H1 (cell line): ENCODE data around the gene LAMA3. TPM values are rescaled to one million over a fixed set of nuclear protein-coding genes. Genes with fewer than 3 reads are reported as not detected.
A peak's percentile ranks its signal among the peaks of the same experiment; 100 is the strongest.

Source experiments
- CTCF ChIA-PET: fragments of 300-600 bp; sonication (Branson Sonifier 250); formaldehyde crosslinking; loops from one replicate; lab custom pipeline; 2021; ENCODE audit not compliant: partially characterized antibody; lab: Charles Lee
- POLR2A ChIA-PET: fragments of 300-600 bp; sonication (Branson Sonifier 250); formaldehyde crosslinking; loops from one replicate; lab custom pipeline; 2021; ENCODE audit warnings: inconsistent platforms; ENCODE audit not compliant: partially characterized antibody; lab: Charles Lee
- DNase-seq, 2 experiments: peaks; one replicate each; pipeline versions ENCODE4 v3.0.0 to v3.0.0-alpha.2; 2010 to 2022; ENCODE audit warnings: low spot score in 2 of 2, low read depth in 1 of 2, mixed read lengths in 1 of 2
- FAIRE-seq: peaks from 2 replicates; lab custom pipeline; 2011; peaks lifted over from hg19 to GRCh38; lab: Jason Lieb, UNC
- H2AFZ ChIP-seq: 2 replicates; pipeline ENCODE4 v1.8.1; 2012; ENCODE audit warnings: low read length, inconsistent platforms
- H2AK5ac ChIP-seq: 2 replicates; pipeline ENCODE4 v1.6.1; 2013; ENCODE audit warnings: low read depth, low read length
- H2BK120ac ChIP-seq: replicated peaks from 2 replicates; pipeline ENCODE3; 2013; ENCODE audit warnings: low read depth, low read length, inconsistent platforms
- H2BK12ac ChIP-seq: 2 replicates; pipeline ENCODE4 v1.6.1; 2013; ENCODE audit warnings: low read depth, low read length
- H2BK15ac ChIP-seq: 2 replicates; pipeline ENCODE4 v1.6.1; 2013; ENCODE audit warnings: low read length
- H2BK20ac ChIP-seq: 2 replicates; pipeline ENCODE4 v1.6.1; 2013; ENCODE audit warnings: low read length
- H2BK5ac ChIP-seq: 2 replicates; pipeline ENCODE4 v1.6.1; 2013; ENCODE audit warnings: low read depth, low read length
- H3K14ac ChIP-seq: 2 replicates; pipeline ENCODE4 v1.6.1; 2013; ENCODE audit warnings: inconsistent platforms; ENCODE audit not compliant: insufficient read length
- H3K18ac ChIP-seq: 2 replicates; pipeline ENCODE4 v1.6.1; 2013; ENCODE audit warnings: low read length; ENCODE audit errors: extremely low read depth
- H3K23ac ChIP-seq: 2 replicates; pipeline ENCODE4 v1.6.1; 2013; ENCODE audit warnings: inconsistent platforms; ENCODE audit not compliant: insufficient read length
- H3K23me2 ChIP-seq: 2 replicates; pipeline ENCODE4 v1.6.1; 2013; ENCODE audit warnings: low read depth, low read length
- H3K27ac ChIP-seq: 2 replicates; pipeline ENCODE4 v1.6.1; 2011; ENCODE audit warnings: low read depth, low read length, inconsistent platforms
- H3K27me3 ChIP-seq, 4 experiments: replicated peaks in 1 of 4; 1 replicate in 1 of 4; 2 replicates in 3 of 4; pipeline versions ENCODE4 v1.6.1 to v1.8.1; 2011 to 2013; ENCODE audit warnings: low read length in 3 of 4, mild to moderate bottlenecking in 3 of 4, inconsistent platforms in 2 of 4, mixed read lengths in 2 of 4, moderate library complexity in 1 of 4; ENCODE audit not compliant: control insufficient read depth in 3 of 4, insufficient read depth in 3 of 4; ENCODE audit errors: extremely low read depth in 1 of 4
- H3K36me3 ChIP-seq, 4 experiments: 2 replicates each; pipeline versions ENCODE4 v1.6.1 to v1.8.1; 2011 to 2013; ENCODE audit warnings: mild to moderate bottlenecking in 4 of 4, low read length in 3 of 4, moderate library complexity in 2 of 4, control low read depth in 1 of 4, inconsistent platforms in 1 of 4; ENCODE audit not compliant: insufficient read depth in 4 of 4, control insufficient read depth in 2 of 4
- H3K4ac ChIP-seq: replicated peaks from 2 replicates; pipeline ENCODE3; 2013; ENCODE audit warnings: low read length, low read depth, mixed read lengths, inconsistent platforms; ENCODE audit not compliant: insufficient read length
- H3K4me1 ChIP-seq, 4 experiments: replicated peaks in 1 of 4; 1 replicate in 1 of 4; 2 replicates in 3 of 4; pipeline versions ENCODE4 v1.6.1 to v1.8.1; 2011 to 2013; ENCODE audit warnings: low read length in 3 of 4, inconsistent platforms in 2 of 4, mixed read lengths in 1 of 4; ENCODE audit not compliant: insufficient read depth in 4 of 4, control insufficient read depth in 3 of 4
- H3K4me2 ChIP-seq, 2 experiments: 2 replicates each; pipeline versions ENCODE4 v1.6.1 to v1.8.1; 2011 to 2013; ENCODE audit warnings: low read depth in 2 of 2, low read length in 2 of 2, control low read depth in 1 of 2, inconsistent platforms in 1 of 2, mild to moderate bottlenecking in 1 of 2; ENCODE audit not compliant: insufficient read depth in 1 of 2
- H3K4me3 ChIP-seq, 4 experiments: fragments of 200-600, 300-600 bp in 1 of 4; sonication (generic), shearing (Covaris generic), sonication (Bioruptor Twin) in 1 of 4; 2 replicates each; pipeline versions ENCODE4 v1.5.1 to v1.8.1; 2011 to 2016; ENCODE audit warnings: low read length in 4 of 4, low read depth in 3 of 4, control low read depth in 2 of 4, inconsistent platforms in 2 of 4, mild to moderate bottlenecking in 2 of 4, mixed read lengths in 1 of 4, moderate library complexity in 1 of 4; ENCODE audit not compliant: insufficient read depth in 2 of 4; ENCODE audit errors: extremely low read depth in 1 of 4
- H3K56ac ChIP-seq: replicated peaks from 2 replicates; pipeline ENCODE3; 2013; ENCODE audit warnings: low read depth, mild to moderate bottlenecking, mixed read lengths, low read length, inconsistent platforms; ENCODE audit not compliant: insufficient read length
- H3K79me1 ChIP-seq: 2 replicates; pipeline ENCODE4 v1.6.1; 2013; ENCODE audit warnings: low read depth, low read length, control low read depth
- H3K79me2 ChIP-seq, 2 experiments: 2 replicates each; pipeline versions ENCODE4 v1.6.1 to v1.8.1; 2012 to 2013; ENCODE audit warnings: low read length in 2 of 2, mild to moderate bottlenecking in 2 of 2, inconsistent platforms in 1 of 2; ENCODE audit not compliant: insufficient read depth in 2 of 2, control insufficient read depth in 1 of 2
- H3K9ac ChIP-seq, 4 experiments: replicated peaks in 1 of 4; 1 replicate in 1 of 4; 2 replicates in 3 of 4; pipeline versions ENCODE4 v1.6.1 to v1.8.1; 2011 to 2013; ENCODE audit warnings: low read depth in 3 of 4, low read length in 3 of 4, control low read depth in 2 of 4, mild to moderate bottlenecking in 2 of 4, moderate library complexity in 2 of 4, inconsistent platforms in 1 of 4; ENCODE audit errors: extremely low read depth in 1 of 4
- H3K9me3 ChIP-seq, 2 experiments: 2 replicates each; pipeline versions ENCODE4 v1.6.1 to v1.8.1; 2012 to 2013; ENCODE audit warnings: mild to moderate bottlenecking in 2 of 2, moderate library complexity in 2 of 2, control low read depth in 1 of 2, inconsistent platforms in 1 of 2, low read depth in 1 of 2, low read length in 1 of 2, mixed read lengths in 1 of 2; ENCODE audit not compliant: insufficient read depth in 2 of 2
- H4K20me1 ChIP-seq, 2 experiments: replicated peaks in 1 of 2; 2 replicates each; pipeline versions ENCODE3 to v1.8.1; 2011 to 2013; ENCODE audit warnings: inconsistent platforms in 2 of 2, low read length in 2 of 2, mild to moderate bottlenecking in 1 of 2; ENCODE audit not compliant: insufficient read depth in 2 of 2, control insufficient read depth in 1 of 2
- H4K5ac ChIP-seq: 2 replicates; pipeline ENCODE4 v1.6.1; 2013; ENCODE audit warnings: low read length, low read depth, mixed read lengths, inconsistent platforms; ENCODE audit not compliant: insufficient read length
- H4K8ac ChIP-seq: 2 replicates; pipeline ENCODE4 v1.8.0; 2013; ENCODE audit warnings: mild to moderate bottlenecking, moderate library complexity, low read length, inconsistent platforms; ENCODE audit not compliant: insufficient read depth; ENCODE audit errors: extremely low read depth
- H4K91ac ChIP-seq: replicated peaks from 2 replicates; pipeline ENCODE3; 2013; ENCODE audit warnings: low read length, mixed read lengths, inconsistent platforms; ENCODE audit not compliant: insufficient read length
- ASH2L ChIP-seq: fragments of 200-600, 300-600 bp; sonication (generic); IDR thresholded peaks from one replicate; pipeline ENCODE4 v1.7.1; 2017; ENCODE audit warnings: low read length
- BACH1 ChIP-seq: IDR thresholded peaks from 2 replicates; pipeline ENCODE4 v1.6.1; 2012; ENCODE audit warnings: low read length, improper control_type of control experiment
- CBX5 ChIP-seq: fragments of 300-800, 300-1000 bp; sonication (generic); IDR thresholded peaks from 2 replicates; pipeline ENCODE4 v1.7.1; 2016; ENCODE audit warnings: antibody characterized with exemption, low read length, low read depth
- CHD1 ChIP-seq: IDR thresholded peaks from 2 replicates; pipeline ENCODE4 v1.6.1; 2012; ENCODE audit warnings: low read depth, low read length, improper control_type of control experiment
- EGR1 ChIP-seq: IDR thresholded peaks from 2 replicates; pipeline ENCODE4 v1.6.1; 2011; ENCODE audit warnings: low read depth, low read length, borderline replicate concordance
- GABPA ChIP-seq: IDR thresholded peaks from 2 replicates; pipeline ENCODE4 v1.6.1; 2011; ENCODE audit warnings: mild to moderate bottlenecking, low read length, moderate library complexity, borderline replicate concordance; ENCODE audit not compliant: insufficient read depth
- KDM1A ChIP-seq: fragments of 200-600, 300-600 bp; sonication (generic); IDR thresholded peaks from 2 replicates; pipeline ENCODE4 v1.7.1; 2016; ENCODE audit warnings: mild to moderate bottlenecking, low read length, borderline replicate concordance
- KDM4A ChIP-seq: IDR thresholded peaks from one replicate; pipeline ENCODE4 v1.7.1; 2012; ENCODE audit warnings: low read depth, mild to moderate bottlenecking, moderate library complexity, low read length, inconsistent platforms; ENCODE audit not compliant: severe bottlenecking
- PHF8 ChIP-seq: fragments of 200-600 bp; sonication (generic); conservative IDR thresholded peaks from 2 replicates; pipeline ENCODE4 v1.7.1; 2012; ENCODE audit warnings: low read depth, mild to moderate bottlenecking, inconsistent platforms, low read length, moderate library complexity
- RFX5 ChIP-seq: IDR thresholded peaks from 2 replicates; pipeline ENCODE4 v1.6.1; 2011; ENCODE audit warnings: low read depth, low read length, improper control_type of control experiment, borderline replicate concordance
- SAP30 ChIP-seq: fragments of 300-600 bp; sonication (generic); IDR thresholded peaks from 2 replicates; pipeline ENCODE4 v1.7.1; 2012; ENCODE audit warnings: low read length, moderate library complexity, mild to moderate bottlenecking, inconsistent platforms; ENCODE audit not compliant: insufficient read depth, insufficient replicate concordance
- SP4 ChIP-seq: IDR thresholded peaks from 2 replicates; pipeline ENCODE4 v1.6.1; 2012; ENCODE audit warnings: low read length, inconsistent platforms
- SUZ12 ChIP-seq: fragments of 200-600 bp; sonication (generic); IDR thresholded peaks from 2 replicates; pipeline ENCODE4 v1.6.1; 2012; ENCODE audit warnings: mild to moderate bottlenecking, inconsistent platforms, low read length, moderate library complexity, mixed read lengths
- WGBS, 2 experiments: shearing (Covaris generic) in 1 of 2; methylation state at CpG; one replicate each; pipeline versions ENCODE4 v1.1.6 to v1.1.7; 2013 to 2015; ENCODE audit warnings: low lambda C conversion rate in 2 of 2, mixed read lengths in 2 of 2, inconsistent platforms in 1 of 2, low coverage in 1 of 2, missing lambda C conversion rate in 1 of 2; ENCODE audit not compliant: insufficient replicate concordance in 2 of 2, insufficient coverage in 1 of 2, insufficient read length in 1 of 2; ENCODE audit errors: extremely low coverage in 1 of 2, missing lambda C conversion rate in 1 of 2; 5-methylcytosine and 5-hydroxymethylcytosine counted together
- polyA plus RNA-seq, 7 experiments: library from polyadenylated mRNA; depleted of rRNA in 3 of 7; stranded (reverse) in 5 of 7; unstranded in 2 of 7; fragments of >200 nt in 5 of 7; fragments of 200-250 nt in 2 of 7; gene quantifications; 1 replicate in 5 of 7; 2 replicates in 1 of 7; 4 replicates in 1 of 7; pipeline versions ENCODE4 v1.2.1 to v1.2.3, GENCODE V29; 2011 to 2013; ENCODE audit warnings: missing spikeins in 2 of 7, mixed read lengths in 2 of 7
- total RNA-seq: library from RNA; stranded (reverse); fragmentation: NEBNext Ultra II Directional; extraction: Animal tissue kit (Norgen Biotek cat#: 25700); gene quantifications from 2 replicates; pipeline ENCODE4 v1.2.1, GENCODE V29; 2021

Gene LAMA3
- total and polyA plus RNA-seq, 2 of the 8 experiments (the other 6 are each of a cell fraction or from before 2014, with no cell fraction given), result 0.76 to 5.0 TPM

DNA sequence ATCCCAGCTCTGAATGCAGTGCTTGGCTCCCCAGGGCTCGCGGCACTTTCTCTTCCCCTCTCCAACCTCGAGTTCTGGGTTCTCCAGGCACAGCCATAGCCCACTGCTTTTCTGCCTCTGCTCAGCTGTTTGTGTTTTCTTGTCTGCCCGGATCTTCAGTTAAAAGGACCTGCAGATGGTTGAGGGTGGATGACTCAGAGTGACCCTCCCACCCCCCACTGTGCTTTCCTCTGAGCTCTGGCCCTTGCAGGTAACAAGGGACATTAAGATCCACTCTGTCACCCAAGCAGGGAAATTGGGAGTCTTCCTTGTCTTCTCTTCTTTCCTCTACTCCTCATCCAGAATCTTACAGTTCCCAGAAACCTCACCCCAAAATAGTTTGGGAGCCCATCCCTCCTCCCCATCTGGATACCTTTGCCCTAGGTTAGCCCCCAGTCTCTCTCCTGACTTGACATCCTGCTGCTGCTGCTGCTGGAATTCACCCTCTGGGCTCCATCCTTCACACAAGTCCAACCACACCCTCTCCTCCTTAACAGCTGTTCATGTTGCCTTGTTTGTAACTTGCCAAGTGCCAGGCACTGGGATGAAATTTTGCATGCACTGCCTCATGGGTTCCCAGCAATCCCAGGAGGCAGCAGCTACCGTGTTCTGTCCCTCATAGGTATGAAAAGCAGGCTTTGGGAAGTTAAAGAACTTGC lies 167.4 kb downstream of the LAMA3 start:
- Histone ChIP-seq H2BK120ac (no peak overlapping the region), H3K27me3 (no peaks in the 10 kb centered on the region), H2BK5ac (no peak overlapping the region), H3K14ac (no peak overlapping the region), H3K79me2 (no peaks in the 10 kb centered on the region), H4K20me1 (no peaks in the 10 kb centered on the region), H4K91ac (no peak overlapping the region), H3K18ac (no peak overlapping the region), H3K56ac (no peak overlapping the region), H2BK12ac (no peak overlapping the region), H3K23me2 (no peaks in the 10 kb centered on the region), H2BK15ac (no peak overlapping the region; the same call in 1 of the 2 replicates), H4K5ac (no peak overlapping the region), H3K27ac (no peak overlapping the region), H3K4ac (no peak overlapping the region), H3K36me3 (no peaks in the 10 kb centered on the region), H4K8ac (no peak overlapping the region), H3K4me1 (peaks cover 0 to 4% (median 4%) of the 10 kb centered on the region in 4 experiments; a peak in 4 of 7 replicates), H3K4me2 (no peak overlapping the region), H2BK20ac (no peak overlapping the region), H2AK5ac (no peak overlapping the region), H3K9me3 (no peaks in the 10 kb centered on the region), H3K4me3 (no peak overlapping the region), H3K23ac (no peak overlapping the region), H3K79me1 (no peaks in the 10 kb centered on the region), H3K9ac (no peak overlapping the region), H2AFZ (no peak overlapping the region)
- DNase-seq, result peak in 1 of 2 experiments; percentile 41
- ChIA-PET CTCF (interaction anchor here (0.6 to 1.0 kb wide), 4 partner anchors 11 to 263 kb away, joined by 3 read pairs; no protein-coding TSS in a partner anchor), POLR2A (no interaction called here)
- FAIRE-seq, result no peak
- 87% methylated on average over 5 of the region's 5 CpGs; no CpG with 5 or more reads in 1 of the 2 experiments for WGBS, 2 experiments
- TF ChIP-seq EGR1 (no peak), BACH1 (no peak), GABPA (no peak), SUZ12 (no peak), CBX5 (no peak), RFX5 (no peak), KDM1A (no peak), CHD1 (no peak), PHF8 (no peak), SAP30 (no peak), SP4 (no peak), KDM4A (no peak), ASH2L (no peak)
